ENCODE measurements around the gene SNRNP200.

Gene SNRNP200

GRCh38 chr2:96251721-96252292 lies 53.5 kb downstream of the SNRNP200 start:
- DNase-seq (ENCODE audit: low spot score), result no peak

DNA sequence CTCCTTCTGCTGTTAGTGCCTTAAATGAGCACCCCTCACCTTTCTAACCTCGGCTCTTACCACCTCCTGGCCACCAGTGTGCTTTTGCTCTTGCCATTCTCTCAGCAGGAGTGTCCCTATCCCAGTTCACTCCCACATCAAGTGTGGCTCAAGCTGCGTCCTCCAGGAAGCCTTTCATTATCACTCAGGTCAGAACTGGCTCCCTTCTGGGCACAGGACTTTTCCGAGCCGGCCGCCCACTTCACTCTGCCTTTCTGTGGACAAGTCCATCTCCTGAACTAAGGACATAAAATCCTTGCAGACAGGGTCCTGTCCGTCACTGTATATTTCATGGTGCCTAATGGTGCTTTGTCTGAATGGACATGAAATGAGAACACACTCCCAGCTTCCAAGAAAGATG lies 55.2 kb downstream of the SNRNP200 start:
- no peak for DNase-seq (ENCODE audit: low spot score)

DNA sequence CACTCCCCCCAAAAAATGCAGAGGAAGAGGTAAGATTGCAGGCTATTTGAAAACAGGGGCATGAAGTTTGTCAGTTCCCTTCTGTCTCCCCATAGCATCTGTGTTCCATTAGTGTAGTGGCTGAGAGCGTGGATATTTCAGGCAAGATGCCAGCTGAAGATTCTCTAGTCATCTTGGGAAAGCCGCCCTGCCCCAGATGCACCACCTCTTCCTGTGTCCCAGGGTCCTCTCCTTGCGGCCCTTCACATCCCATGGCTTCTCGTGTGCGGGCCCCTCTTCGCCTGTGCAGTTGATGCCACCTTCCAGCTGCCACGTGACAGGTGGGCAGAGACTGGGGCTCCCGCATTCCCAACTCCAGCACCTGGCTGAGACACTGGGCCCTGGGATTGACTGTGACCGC lies 55.7 kb downstream of the SNRNP200 start:
- DNase-seq (ENCODE audit: low spot score), result no peak

DNA sequence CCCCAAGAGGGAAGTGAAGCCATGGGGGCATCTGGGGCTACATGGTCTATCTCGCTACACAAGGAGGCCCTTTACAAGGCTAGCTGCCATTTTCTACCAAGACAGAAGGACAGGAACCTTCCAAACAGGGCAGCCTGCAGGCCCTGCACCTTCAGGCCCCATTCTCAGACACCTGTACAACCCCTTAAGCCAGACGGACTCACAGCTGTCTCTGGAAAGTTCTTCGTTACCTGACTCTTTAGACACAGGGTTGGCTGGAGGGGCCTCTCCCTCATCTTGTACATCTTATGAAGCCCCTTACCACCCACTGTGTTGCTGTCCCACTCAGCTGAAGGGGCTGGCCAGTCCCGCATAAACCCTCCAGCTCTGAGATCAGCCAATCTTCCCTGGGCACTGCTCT lies 56.7 kb downstream of the SNRNP200 start:
- no peak for DNase-seq (ENCODE audit: low spot score)

GRCh38 chr2:96247896-96248295 lies 57.5 kb downstream of the SNRNP200 start:
- no peak for DNase-seq (ENCODE audit: low spot score)

- DNase-seq (ENCODE audit: low spot score), result no peak
These were observed 58.3 kb downstream of the SNRNP200 start for GRCh38 chr2:96247009-96247408.

- no peak for DNase-seq (ENCODE audit: low spot score)
These were observed 59.5 kb downstream of the SNRNP200 start for GRCh38 chr2:96245609-96246390.

GRCh38 chr2:96243843-96244242 lies 61.5 kb downstream of the SNRNP200 start:
- DNase-seq (ENCODE audit: low spot score), result no peak

- DNase-seq (ENCODE audit: low spot score), result peak; percentile 60
These were observed 63.3 kb downstream of the SNRNP200 start for GRCh38 chr2:96241900-96242611.

DNA sequence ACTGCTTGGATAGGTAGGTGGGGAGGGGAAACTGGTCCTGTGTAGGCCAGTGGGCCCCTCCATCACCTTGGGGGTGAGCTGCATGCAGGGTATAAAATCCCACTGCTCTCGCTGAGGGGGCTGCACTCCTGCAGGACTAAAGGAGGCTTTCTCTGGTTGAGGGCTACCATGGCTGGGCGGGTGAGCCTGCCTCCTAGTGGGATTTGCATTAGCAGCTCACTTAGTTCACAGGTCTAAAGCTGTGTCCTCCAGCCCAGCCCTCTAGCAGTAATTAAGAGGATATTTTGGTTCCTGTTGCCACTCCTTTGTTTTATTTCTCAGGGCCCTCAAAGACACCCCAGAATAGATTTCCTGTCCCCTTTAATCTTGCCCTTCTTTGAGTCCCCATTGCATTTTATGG lies 64.1 kb downstream of the SNRNP200 start:
- no peak for DNase-seq (ENCODE audit: low spot score)

- DNase-seq (ENCODE audit: low spot score), result no peak
These were observed 64.9 kb downstream of the SNRNP200 start for GRCh38 chr2:96240341-96241038.

GRCh38 chr2:96239745-96240264 lies 65.5 kb downstream of the SNRNP200 start:
- DNase-seq (ENCODE audit: low spot score), result no peak

- DNase-seq (ENCODE audit: low spot score), result no peak
These were observed 66.3 kb downstream of the SNRNP200 start for GRCh38 chr2:96239091-96239490.

GRCh38 chr2:96238266-96238665 lies 67.1 kb downstream of the SNRNP200 start:
- DNase-seq (ENCODE audit: low spot score), result no peak

- DNase-seq (ENCODE audit: low spot score), result no peak
These were observed 68.5 kb downstream of the SNRNP200 start for GRCh38 chr2:96236882-96237281.

DNA sequence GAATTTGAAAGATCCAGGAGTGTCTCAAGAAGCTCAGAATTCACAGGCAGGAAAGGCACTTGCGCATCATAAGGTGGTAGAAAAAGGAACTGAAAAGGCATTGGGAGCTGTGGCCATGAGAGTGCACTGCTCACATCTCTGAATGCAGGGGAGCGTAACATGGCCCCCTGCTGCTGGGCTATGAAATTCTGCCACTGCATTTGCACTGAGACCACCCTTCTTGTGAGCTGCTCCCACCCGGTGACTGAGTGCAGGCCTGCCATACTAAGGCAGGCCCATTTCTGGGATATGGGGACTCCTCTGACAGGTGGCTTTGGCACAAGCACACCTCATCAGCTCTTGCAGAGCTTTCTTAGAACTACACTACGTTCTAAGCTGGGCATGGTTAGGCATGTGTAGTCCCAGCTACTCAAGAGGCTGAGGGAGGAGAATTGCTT lies 71.4 kb downstream of the SNRNP200 start:
- no peak for DNase-seq (ENCODE audit: low spot score)

- DNase-seq (ENCODE audit: low spot score), result no peak
These were observed 71.9 kb downstream of the SNRNP200 start for GRCh38 chr2:96233436-96233835.

DNA sequence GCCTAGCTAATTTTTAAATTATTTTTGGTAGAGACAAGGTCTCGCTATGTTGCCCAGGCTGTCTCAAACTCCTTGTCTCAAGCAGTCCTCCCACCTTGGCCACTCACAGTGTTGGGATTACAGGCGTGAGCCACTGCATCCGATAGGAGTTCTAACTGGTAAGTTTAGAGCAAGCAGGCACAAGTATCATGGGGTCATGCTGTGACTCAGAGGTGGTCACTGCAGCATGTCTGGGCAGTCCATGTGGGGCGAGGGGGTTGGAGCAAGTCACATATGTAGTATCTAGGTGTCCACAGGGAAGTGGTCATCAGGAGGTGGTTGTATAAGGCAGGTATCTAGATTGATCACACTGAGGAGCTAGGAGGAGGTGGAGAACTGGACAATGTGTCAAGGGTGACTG lies 74.0 kb downstream of the SNRNP200 start:
- DNase-seq (ENCODE audit: low spot score), result no peak

- DNase-seq (ENCODE audit: low spot score), result no peak
These were observed 80.3 kb downstream of the SNRNP200 start for GRCh38 chr2:96225016-96225533.

All from CD4-positive, alpha-beta T cell treated with Interleukin-15 for 4 hours (primary cell).